Testis (tissue), 2 donors: ENCODE measurements around the gene SPATA33.

ENCODE experiments used
- POLR2A ChIP-seq: fragments of 450-650 bp; IDR thresholded peaks from one replicate; pipeline ENCODE4 v1.6.1; 2017; ENCODE audit warnings: antibody characterized with exemption, mild to moderate bottlenecking, moderate library complexity
- TF ChIP-seq, protein P1 (sequence below), 3 experiments: fragments of 450-650 bp in 2 of 3; fragments of 200-600 bp in 1 of 3; sonication (generic) in 1 of 3; IDR thresholded peaks; one replicate each; pipeline ENCODE4 v1.5.1; 2016 to 2019; ENCODE audit warnings: antibody characterized with exemption in 3 of 3, mild to moderate bottlenecking in 2 of 3, moderate library complexity in 1 of 3

DNA sequence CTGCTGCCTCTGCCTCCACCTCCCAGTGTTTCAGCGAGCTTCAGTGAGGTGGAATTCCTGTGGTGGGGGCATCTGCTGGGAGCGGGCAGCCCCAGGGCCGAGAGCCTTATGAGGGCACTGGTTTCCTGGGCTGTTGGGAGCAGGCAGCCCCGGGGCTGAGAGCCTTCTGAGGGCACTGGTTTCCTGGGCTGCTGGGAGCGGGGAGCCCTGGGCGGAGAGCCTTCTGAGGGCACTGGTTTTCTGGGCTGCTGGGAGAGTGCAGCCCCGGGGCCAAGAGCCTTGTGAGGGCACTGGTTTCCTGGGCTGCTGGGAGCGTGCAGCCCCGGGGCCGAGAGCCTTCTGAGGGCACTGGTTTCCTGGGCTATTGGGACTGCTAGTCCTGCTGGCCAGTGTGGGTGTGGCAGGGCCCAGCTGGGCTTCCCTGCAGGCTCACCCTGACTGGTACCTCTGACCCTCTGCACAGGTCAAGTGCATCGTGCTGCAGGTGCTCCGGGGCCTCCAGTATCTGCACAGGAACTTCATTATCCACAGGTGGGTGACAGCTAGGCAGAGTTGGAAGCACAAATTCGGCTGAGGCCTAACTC is 34.4 kb downstream of the SPATA33 start:
- no peak for TF ChIP-seq POLR2A
- TF ChIP-seq, protein P1, sequence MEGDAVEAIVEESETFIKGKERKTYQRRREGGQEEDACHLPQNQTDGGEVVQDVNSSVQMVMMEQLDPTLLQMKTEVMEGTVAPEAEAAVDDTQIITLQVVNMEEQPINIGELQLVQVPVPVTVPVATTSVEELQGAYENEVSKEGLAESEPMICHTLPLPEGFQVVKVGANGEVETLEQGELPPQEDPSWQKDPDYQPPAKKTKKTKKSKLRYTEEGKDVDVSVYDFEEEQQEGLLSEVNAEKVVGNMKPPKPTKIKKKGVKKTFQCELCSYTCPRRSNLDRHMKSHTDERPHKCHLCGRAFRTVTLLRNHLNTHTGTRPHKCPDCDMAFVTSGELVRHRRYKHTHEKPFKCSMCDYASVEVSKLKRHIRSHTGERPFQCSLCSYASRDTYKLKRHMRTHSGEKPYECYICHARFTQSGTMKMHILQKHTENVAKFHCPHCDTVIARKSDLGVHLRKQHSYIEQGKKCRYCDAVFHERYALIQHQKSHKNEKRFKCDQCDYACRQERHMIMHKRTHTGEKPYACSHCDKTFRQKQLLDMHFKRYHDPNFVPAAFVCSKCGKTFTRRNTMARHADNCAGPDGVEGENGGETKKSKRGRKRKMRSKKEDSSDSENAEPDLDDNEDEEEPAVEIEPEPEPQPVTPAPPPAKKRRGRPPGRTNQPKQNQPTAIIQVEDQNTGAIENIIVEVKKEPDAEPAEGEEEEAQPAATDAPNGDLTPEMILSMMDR (IDR thresholded peaks at IDR 0.05): no peak
